OCI-M2 (cell line): ENCODE data around the gene OR4D1.

ENCODE experiments used
- DNase-seq: peaks from one replicate; lab custom pipeline; 2025; ENCODE audit not compliant: unreplicated experiment; lab: John Stamatoyannopoulos, UW

OR4D1 gene

GRCh38 chr17:58153046-58153445 lies 4.9 kb downstream of the OR4D1 start:
- no peak for DNase-seq

GRCh38 chr17:58153671-58154070 lies 5.5 kb downstream of the OR4D1 start:
- DNase-seq: no peak

- DNase-seq: no peak
These were observed 8.9 kb downstream of the OR4D1 start for GRCh38 chr17:58156839-58157803.

- DNase-seq: no peak
These were observed 10.0 kb downstream of the OR4D1 start for GRCh38 chr17:58158181-58158580.

- DNase-seq: no peak
These were observed 13.4 kb downstream of the OR4D1 start for GRCh38 chr17:58161566-58161965.

GRCh38 chr17:58165981-58166380 lies 17.8 kb downstream of the OR4D1 start:
- no peak for DNase-seq

- no peak for DNase-seq
These were observed 18.5 kb downstream of the OR4D1 start, which contains the start of gene OR4D2 for GRCh38 chr17:58166682-58167081. OR4D2 (plus strand) TSS chr17:58166982; CDS start chr17:58169656, 2,674 bp downstream.

- no peak for DNase-seq
These were observed 22.4 kb downstream of the OR4D1 start for GRCh38 chr17:58170622-58171021.

GRCh38 chr17:58172369-58173071 lies 24.3 kb downstream of the OR4D1 start:
- DNase-seq: no peak

- DNase-seq: no peak
These were observed 26.7 kb downstream of the OR4D1 start for GRCh38 chr17:58174871-58175270.

GRCh38 chr17:58176200-58176599 lies 28.0 kb downstream of the OR4D1 start:
- no peak for DNase-seq

- DNase-seq: no peak
These were observed 33.6 kb downstream of the OR4D1 start for GRCh38 chr17:58181796-58182195.

- DNase-seq: no peak
These were observed 35.3 kb downstream of the OR4D1 start for GRCh38 chr17:58183514-58183913.

- DNase-seq: no peak
These were observed 36.3 kb downstream of the OR4D1 start for GRCh38 chr17:58184308-58184985.

- no peak for DNase-seq
These were observed 37.0 kb downstream of the OR4D1 start for GRCh38 chr17:58184986-58185761.

GRCh38 chr17:58186591-58186990 lies 38.4 kb downstream of the OR4D1 start:
- DNase-seq: no peak

GRCh38 chr17:58187063-58187462 lies 38.9 kb downstream of the OR4D1 start:
- no peak for DNase-seq

GRCh38 chr17:58187675-58188074 lies 39.5 kb downstream of the OR4D1 start:
- no peak for DNase-seq

GRCh38 chr17:58189436-58190146 lies 41.4 kb downstream of the OR4D1 start:
- DNase-seq: no peak
